Esophagus muscularis mucosa (tissue), 4 donors: ENCODE measurements around the gene NGFR.

Source experiments
- CTCF ChIP-seq, 3 experiments: fragments of 200-600 bp in 2 of 3; fragments of 450-650 bp in 1 of 3; sonication (generic) in 2 of 3; IDR thresholded peaks; one replicate each; pipeline ENCODE4 v1.5.1; 2017 to 2019; ENCODE audit warnings: antibody characterized with exemption in 3 of 3, mild to moderate bottlenecking in 2 of 3, moderate library complexity in 1 of 3
- EP300 ChIP-seq: sonication (generic); formaldehyde crosslinking; IDR thresholded peaks from one replicate; pipeline ENCODE4 v1.6.1; 2017; ENCODE audit warnings: antibody characterized with exemption
- POLR2A ChIP-seq: fragments of 450-650 bp; IDR thresholded peaks from one replicate; pipeline ENCODE4 v1.6.1; 2017; ENCODE audit warnings: antibody characterized with exemption, moderate library complexity, mild to moderate bottlenecking, low read depth
- POLR2AphosphoS5 ChIP-seq, 2 donors: sonication (generic); formaldehyde crosslinking; IDR thresholded peaks; one replicate each; pipeline ENCODE4 v1.6.1; 2017; ENCODE audit warnings: antibody characterized with exemption in 2 of 2

GRCh38 chr17:49523706-49524472 lies 28.8 kb downstream of the NGFR start:
- TF ChIP-seq POLR2AphosphoS5 (IDR thresholded peaks at IDR 0.05), result no peak
- TF ChIP-seq CTCF (IDR thresholded peaks at IDR 0.05), result no peak
- TF ChIP-seq POLR2A, result no peak
- TF ChIP-seq EP300, result no peak
